Vagina (tissue), 2 donors: ENCODE results near the gene THEM4. TPM values are rescaled to one million over a fixed set of nuclear protein-coding genes. Genes with fewer than 3 reads are reported as not detected.

Experiments
- DNase-seq, 2 donors: peaks; one replicate each; pipeline ENCODE4 v3.0.0-alpha.2; 2017; ENCODE audit errors: extremely low spot score in 2 of 2
- H3K27ac ChIP-seq: fragments of 200-600 bp; sonication (generic); one replicate; pipeline ENCODE4 v1.5.1; 2019
- H3K27me3 ChIP-seq: fragments of 200-600 bp; sonication (generic); one replicate; pipeline ENCODE4 v1.5.1; 2019
- H3K36me3 ChIP-seq, 2 donors: fragments of 200-600 bp; sonication (generic); one replicate each; pipeline ENCODE4 v1.5.1; 2017 to 2019
- H3K4me1 ChIP-seq: fragments of 200-600 bp; sonication (generic); one replicate; pipeline ENCODE4 v1.5.1; 2019
- H3K4me3 ChIP-seq, 2 donors: fragments of 200-600 bp; sonication (generic); 1 replicate in 1 of 2; 2 replicates in 1 of 2; pipeline ENCODE4 v1.5.1; 2016 to 2019
- H3K9me3 ChIP-seq: fragments of 200-600 bp; sonication (generic); one replicate; pipeline ENCODE4 v1.5.1; 2019
- POLR2A ChIP-seq, 2 donors: fragments of 450-650 bp; IDR thresholded peaks; one replicate each; pipeline ENCODE4 v1.6.1; 2017; ENCODE audit warnings: antibody characterized with exemption in 2 of 2, mild to moderate bottlenecking in 2 of 2, moderate library complexity in 2 of 2
- POLR2AphosphoS5 ChIP-seq, 2 donors: sonication (generic); formaldehyde crosslinking; IDR thresholded peaks; one replicate each; pipeline ENCODE4 v1.9.0; 2017; ENCODE audit warnings: antibody characterized with exemption in 2 of 2, mild to moderate bottlenecking in 2 of 2, low read depth in 1 of 2; ENCODE audit not compliant: insufficient read depth in 1 of 2
- intact Hi-C: fragments of 100-400 bp; cut with DNase I; formaldehyde crosslinking; loops from one replicate; pipeline ENCODE4 v1.15.1; 2023
- total RNA-seq: library from RNA; depleted of rRNA; stranded (reverse); fragments of >200 nt; gene quantifications from one replicate; pipeline ENCODE4 v1.2.3, GENCODE V29; 2016
- TF ChIP-seq, protein P1 (sequence below), 3 experiments: fragments of 450-650 bp in 2 of 3; fragments of 200-600 bp in 1 of 3; sonication (generic) in 1 of 3; IDR thresholded peaks; one replicate each; pipeline ENCODE4 v1.5.1; 2017 to 2019; ENCODE audit warnings: antibody characterized with exemption in 3 of 3, mild to moderate bottlenecking in 2 of 3, moderate library complexity in 2 of 3

Gene THEM4
- total RNA-seq, 1 donor from 2014 or later = 26.8 TPM

DNA sequence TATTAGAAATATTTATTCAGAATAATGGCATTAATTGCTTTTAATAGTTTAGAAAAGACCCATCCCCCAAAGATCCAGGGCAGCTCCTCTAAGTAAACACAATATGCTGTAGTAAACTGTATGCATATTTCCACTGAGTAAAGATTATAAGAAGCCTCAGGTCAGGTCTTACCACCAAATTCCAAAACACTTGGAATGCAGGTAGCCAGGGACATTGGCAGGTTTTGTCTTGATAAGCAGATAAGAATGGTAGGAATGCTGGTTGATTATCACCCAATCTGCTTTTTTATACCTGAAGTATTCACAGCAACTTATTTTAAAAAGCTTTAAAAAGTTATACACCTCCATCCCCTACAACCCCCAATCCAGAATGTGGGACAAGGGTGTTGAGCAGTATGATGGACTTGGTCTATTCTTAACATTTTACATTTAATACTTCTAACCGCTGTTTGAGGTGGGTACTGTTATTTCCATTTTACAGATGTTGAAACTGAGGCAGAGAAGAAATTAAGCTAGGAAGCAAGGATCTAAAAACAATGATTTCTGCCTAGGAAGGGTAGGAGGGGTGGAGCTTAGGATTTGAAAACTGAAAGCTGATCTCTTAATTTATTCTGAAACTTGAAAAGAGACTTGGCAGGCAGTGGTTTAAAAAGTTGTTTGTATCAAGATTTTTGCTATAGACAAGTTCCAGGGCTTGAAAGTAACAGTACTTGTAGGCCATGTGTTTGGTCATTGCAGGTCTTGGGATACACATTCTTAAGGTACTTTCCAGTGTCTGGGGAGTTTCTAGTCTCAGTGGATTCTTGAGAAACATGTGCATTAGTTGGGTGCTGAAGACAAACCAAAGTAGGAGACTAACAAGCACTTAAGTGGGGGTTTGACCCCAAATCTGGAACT, 15.6 kb upstream of the THEM4 start:
- no peak for TF ChIP-seq POLR2AphosphoS5 (IDR thresholded peaks at IDR 0.05; ENCODE audit: insufficient read depth in 1 of 2, low read depth in 1 of 2)
- TF ChIP-seq POLR2A (IDR thresholded peaks at IDR 0.05) = no peak
- TF ChIP-seq, protein P1, sequence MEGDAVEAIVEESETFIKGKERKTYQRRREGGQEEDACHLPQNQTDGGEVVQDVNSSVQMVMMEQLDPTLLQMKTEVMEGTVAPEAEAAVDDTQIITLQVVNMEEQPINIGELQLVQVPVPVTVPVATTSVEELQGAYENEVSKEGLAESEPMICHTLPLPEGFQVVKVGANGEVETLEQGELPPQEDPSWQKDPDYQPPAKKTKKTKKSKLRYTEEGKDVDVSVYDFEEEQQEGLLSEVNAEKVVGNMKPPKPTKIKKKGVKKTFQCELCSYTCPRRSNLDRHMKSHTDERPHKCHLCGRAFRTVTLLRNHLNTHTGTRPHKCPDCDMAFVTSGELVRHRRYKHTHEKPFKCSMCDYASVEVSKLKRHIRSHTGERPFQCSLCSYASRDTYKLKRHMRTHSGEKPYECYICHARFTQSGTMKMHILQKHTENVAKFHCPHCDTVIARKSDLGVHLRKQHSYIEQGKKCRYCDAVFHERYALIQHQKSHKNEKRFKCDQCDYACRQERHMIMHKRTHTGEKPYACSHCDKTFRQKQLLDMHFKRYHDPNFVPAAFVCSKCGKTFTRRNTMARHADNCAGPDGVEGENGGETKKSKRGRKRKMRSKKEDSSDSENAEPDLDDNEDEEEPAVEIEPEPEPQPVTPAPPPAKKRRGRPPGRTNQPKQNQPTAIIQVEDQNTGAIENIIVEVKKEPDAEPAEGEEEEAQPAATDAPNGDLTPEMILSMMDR (IDR thresholded peaks at IDR 0.05) = no peak
- no peak for DNase-seq

DNA sequence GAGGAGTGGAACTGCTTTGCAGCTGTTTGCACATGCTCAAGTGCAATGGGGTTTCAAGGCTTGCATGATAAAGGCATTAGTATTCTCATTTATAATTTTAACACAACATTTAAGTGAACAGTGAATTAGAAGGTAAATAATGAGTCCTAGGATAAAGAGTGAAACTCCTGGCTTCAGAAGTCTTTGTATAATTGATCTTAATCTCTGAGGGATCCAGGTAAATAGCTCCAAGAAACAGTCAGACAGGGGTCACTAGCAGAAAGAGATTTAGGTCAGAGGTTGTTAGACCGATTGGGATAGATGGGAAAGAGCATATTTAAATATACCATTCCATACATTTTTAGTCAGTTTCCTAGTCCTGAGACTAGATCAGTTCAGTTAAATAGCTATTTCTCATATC, 14.1 kb upstream of the THEM4 start:
- intact Hi-C loops = no loop called here
- no peaks in the 10 kb centered on the region for H3K9me3 ChIP-seq
- no peaks in the 10 kb centered on the region for H3K27me3 ChIP-seq
- no peak for DNase-seq
- no peak overlapping the region for H3K4me3 ChIP-seq
- no peak overlapping the region for H3K27ac ChIP-seq
- H3K4me1 ChIP-seq = no peaks in the 10 kb centered on the region
- TF ChIP-seq POLR2A (IDR thresholded peaks at IDR 0.05) (no peak), POLR2AphosphoS5 (IDR thresholded peaks at IDR 0.05; ENCODE audit: insufficient read depth in 1 of 2, low read depth in 1 of 2) (no peak)
- TF ChIP-seq, protein P1 (IDR thresholded peaks at IDR 0.05) = no peak
- H3K36me3 ChIP-seq = no peaks in the 10 kb centered on the region

More for the DNA sequence above, 15.6 kb upstream of the THEM4 start:
- Histone ChIP-seq H3K36me3 (no peaks in the 10 kb centered on the region), H3K4me1 (no peaks in the 10 kb centered on the region), H3K9me3 (no peaks in the 10 kb centered on the region), H3K27ac (no peak overlapping the region), H3K27me3 (no peaks in the 10 kb centered on the region), H3K4me3 (no peak overlapping the region)
- intact Hi-C loops = no loop called here

DNA sequence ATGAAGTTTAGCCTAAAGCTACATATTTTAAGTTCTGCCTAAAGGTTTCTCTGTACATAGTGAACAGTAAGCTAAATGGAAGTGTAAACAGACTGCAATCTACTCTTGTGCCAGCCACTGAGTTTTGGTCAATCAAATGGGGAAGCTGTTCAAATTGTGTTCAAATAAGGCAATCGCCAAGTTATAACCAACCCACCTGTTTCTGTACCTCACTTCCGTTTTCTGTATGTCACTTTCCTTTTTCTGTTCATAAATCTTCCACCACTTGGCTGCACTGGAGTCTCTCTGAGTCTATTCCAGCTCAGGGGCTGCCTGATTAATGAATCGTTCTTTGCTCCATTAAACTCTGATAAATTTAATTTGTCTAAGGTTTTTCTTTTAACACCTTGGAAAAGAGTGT, 10.8 kb upstream of the THEM4 start:
- intact Hi-C loops = no loop called here
- Histone ChIP-seq H3K27me3 (no peaks in the 10 kb centered on the region), H3K9me3 (no peaks in the 10 kb centered on the region), H3K4me3 (no peak overlapping the region), H3K27ac (no peak overlapping the region), H3K4me1 (no peaks in the 10 kb centered on the region), H3K36me3 (no peaks in the 10 kb centered on the region)
- no peak for DNase-seq
- TF ChIP-seq POLR2AphosphoS5 (IDR thresholded peaks at IDR 0.05; ENCODE audit: insufficient read depth in 1 of 2, low read depth in 1 of 2) (no peak), POLR2A (IDR thresholded peaks at IDR 0.05) (no peak)
- TF ChIP-seq, protein P1 (IDR thresholded peaks at IDR 0.05) = no peak

DNA sequence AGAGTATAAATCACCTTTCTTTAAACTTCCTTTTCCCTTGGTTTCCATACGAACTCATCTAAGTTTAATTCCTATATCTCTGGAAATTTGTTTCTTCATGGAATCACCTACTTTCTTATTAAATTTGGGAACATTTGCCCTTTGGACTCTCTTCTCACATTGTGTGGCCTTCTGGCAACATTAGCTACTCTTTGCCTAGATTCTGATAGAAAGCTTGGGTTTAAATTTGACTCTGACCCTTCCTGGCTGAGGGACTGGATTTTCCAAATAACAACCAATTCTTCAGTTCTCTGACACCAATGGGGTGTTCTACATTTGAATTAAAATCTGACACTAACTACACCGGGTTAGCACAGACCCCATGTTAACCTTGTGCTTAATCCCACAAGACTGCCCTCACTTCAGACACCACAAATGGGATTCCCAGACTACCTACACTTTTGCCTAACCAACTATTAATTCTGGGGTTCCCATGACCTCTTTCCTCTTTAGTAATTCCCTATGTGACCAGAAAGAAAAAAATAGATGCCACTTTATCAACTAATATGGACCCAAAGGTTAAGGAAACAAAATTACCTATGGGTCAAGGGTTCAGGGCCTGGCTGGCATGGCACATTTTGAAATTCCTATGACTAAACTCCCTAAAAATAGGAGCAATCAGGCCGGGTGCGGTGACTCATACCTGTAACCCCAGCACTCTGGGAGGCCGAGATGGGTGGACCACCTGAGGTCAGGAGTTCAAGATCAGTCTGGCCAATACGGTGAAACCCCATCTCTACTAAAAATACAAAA, 9.7 kb upstream of the THEM4 start:
- Histone ChIP-seq H3K36me3 (no peaks in the 10 kb centered on the region), H3K9me3 (no peaks in the 10 kb centered on the region), H3K4me1 (no peaks in the 10 kb centered on the region), H3K27ac (no peak overlapping the region), H3K27me3 (no peaks in the 10 kb centered on the region), H3K4me3 (no peak overlapping the region)
- no peak for DNase-seq
- intact Hi-C loops = no loop called here
- TF ChIP-seq, protein P1 (IDR thresholded peaks at IDR 0.05) = no peak
- TF ChIP-seq POLR2A (IDR thresholded peaks at IDR 0.05) = no peak
